Ishikawa (cell line): ENCODE results near the gene FADS1.
A peak's percentile ranks its signal among the peaks of the same experiment; 100 is the strongest.

ENCODE experiments used
- CEBPB ChIP-seq: IDR thresholded peaks from 2 replicates; pipeline ENCODE4 v1.6.1; 2012
- CREB1 ChIP-seq: IDR thresholded peaks from 2 replicates; pipeline ENCODE4 v1.6.1; 2012; ENCODE audit warnings: low read depth
- EGR1 ChIP-seq: IDR thresholded peaks from 2 replicates; pipeline ENCODE4 v1.6.1; 2012
- EP300 ChIP-seq: IDR thresholded peaks from 2 replicates; pipeline ENCODE4 v1.6.1; 2012; ENCODE audit warnings: borderline replicate concordance
- FOXM1 ChIP-seq: IDR thresholded peaks from 2 replicates; pipeline ENCODE4 v1.6.1; 2012; ENCODE audit warnings: low read depth, borderline replicate concordance
- NFIC ChIP-seq: IDR thresholded peaks from 2 replicates; pipeline ENCODE4 v1.6.1; 2012
- RAD21 ChIP-seq: IDR thresholded peaks from 2 replicates; pipeline ENCODE4 v1.6.1; 2012; ENCODE audit warnings: low read depth
- REST ChIP-seq: IDR thresholded peaks from 2 replicates; pipeline ENCODE4 v1.6.1; 2012; ENCODE audit warnings: low read depth, mild to moderate bottlenecking
- TAF1 ChIP-seq: IDR thresholded peaks from 2 replicates; pipeline ENCODE4 v1.6.1; 2012; ENCODE audit warnings: low read depth, mild to moderate bottlenecking
- TCF12 ChIP-seq: IDR thresholded peaks from 2 replicates; pipeline ENCODE4 v1.6.1; 2012; ENCODE audit warnings: low read depth
- TEAD4 ChIP-seq: IDR thresholded peaks from 2 replicates; pipeline ENCODE4 v1.6.1; 2012
- YY1 ChIP-seq: IDR thresholded peaks from 2 replicates; pipeline ENCODE4 v1.6.1; 2012; ENCODE audit warnings: low read depth
- ZBTB7A ChIP-seq: IDR thresholded peaks from 2 replicates; pipeline ENCODE4 v1.6.1; 2012; ENCODE audit warnings: low read depth
- TF ChIP-seq, protein P1 (sequence below): IDR thresholded peaks from 2 replicates; pipeline ENCODE4 v1.6.1; 2012
- TF ChIP-seq, protein P2 (sequence below): IDR thresholded peaks from 2 replicates; pipeline ENCODE4 v1.6.1; 2012

FADS1 gene

GRCh38 chr11:61833926-61834277, 17.1 kb upstream of the FADS1 start:
- TF ChIP-seq, protein P1, sequence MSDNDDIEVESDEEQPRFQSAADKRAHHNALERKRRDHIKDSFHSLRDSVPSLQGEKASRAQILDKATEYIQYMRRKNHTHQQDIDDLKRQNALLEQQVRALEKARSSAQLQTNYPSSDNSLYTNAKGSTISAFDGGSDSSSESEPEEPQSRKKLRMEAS: no peak
- TF ChIP-seq EGR1 (no peak), ZBTB7A (no peak), REST (no peak), EP300 (no peak), CREB1 (no peak), TCF12 (no peak), CEBPB (no peak), NFIC (no peak), TEAD4 (no peak), TAF1 (no peak), YY1 (no peak), FOXM1 (no peak)
- TF ChIP-seq, protein P2, sequence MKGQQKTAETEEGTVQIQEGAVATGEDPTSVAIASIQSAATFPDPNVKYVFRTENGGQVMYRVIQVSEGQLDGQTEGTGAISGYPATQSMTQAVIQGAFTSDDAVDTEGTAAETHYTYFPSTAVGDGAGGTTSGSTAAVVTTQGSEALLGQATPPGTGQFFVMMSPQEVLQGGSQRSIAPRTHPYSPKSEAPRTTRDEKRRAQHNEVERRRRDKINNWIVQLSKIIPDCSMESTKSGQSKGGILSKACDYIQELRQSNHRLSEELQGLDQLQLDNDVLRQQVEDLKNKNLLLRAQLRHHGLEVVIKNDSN: no peak

- TF ChIP-seq TCF12: no peak
- TF ChIP-seq RAD21: no peak
- TF ChIP-seq TAF1: no peak
- TF ChIP-seq CREB1: no peak
- no peak for TF ChIP-seq FOXM1
- TF ChIP-seq, protein P2: no peak
- no peak for TF ChIP-seq YY1
- TF ChIP-seq, protein P1: no peak
- no peak for TF ChIP-seq NFIC
- TF ChIP-seq EGR1: no peak
- TF ChIP-seq REST: no peak
- no peak for TF ChIP-seq ZBTB7A
- no peak for TF ChIP-seq EP300
- no peak for TF ChIP-seq TEAD4
Observed at GRCh38 chr11:61833471-61833870, 16.7 kb upstream of the FADS1 start.

DNA sequence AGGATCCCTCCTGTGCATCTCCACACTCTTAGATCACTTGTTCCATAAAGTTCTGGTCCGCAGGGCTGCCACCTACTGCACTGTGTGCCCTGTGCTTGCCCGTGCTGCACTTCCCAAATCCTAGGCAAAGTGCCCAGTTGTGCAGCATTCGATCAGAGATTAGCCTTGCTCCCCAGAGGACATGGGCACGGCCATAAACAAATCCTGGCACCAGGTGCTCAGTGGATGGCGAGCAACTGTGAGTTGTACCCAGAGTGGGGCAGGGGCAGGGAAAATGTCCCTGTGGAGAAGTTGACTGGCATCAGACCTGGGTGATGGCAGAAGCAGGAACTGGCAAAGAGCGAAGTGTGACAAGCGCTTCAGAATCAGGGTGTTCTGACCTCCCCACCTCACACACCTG, 16.0 kb upstream of the FADS1 start:
- TF ChIP-seq, protein P2: no peak
- no peak for TF ChIP-seq EGR1
- no peak for TF ChIP-seq TCF12
- TF ChIP-seq EP300: no peak
- no peak for TF ChIP-seq TAF1
- TF ChIP-seq RAD21: no peak
- no peak for TF ChIP-seq ZBTB7A
- TF ChIP-seq CEBPB: no peak
- no peak for TF ChIP-seq REST
- TF ChIP-seq NFIC: no peak
- TF ChIP-seq TEAD4: no peak

DNA sequence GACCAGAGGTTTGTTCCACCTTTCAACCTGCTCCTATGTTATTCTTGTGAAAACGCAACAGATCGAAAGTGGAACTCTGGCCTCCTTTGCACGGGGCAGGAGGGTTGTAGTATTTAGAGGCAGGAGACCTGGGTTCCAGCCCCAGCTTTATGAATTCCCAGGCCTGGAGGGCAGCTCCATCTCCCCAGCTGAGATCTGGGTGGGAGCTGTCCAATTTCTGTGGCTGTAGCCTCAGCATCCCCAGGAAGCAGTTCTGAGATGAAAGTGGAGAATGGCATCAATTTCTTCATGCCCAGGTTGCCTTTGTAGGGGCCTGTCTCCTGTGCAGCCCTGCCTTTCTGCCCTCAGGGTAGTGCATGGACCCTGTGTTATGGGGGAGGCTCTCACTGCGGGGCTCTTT, 15.4 kb upstream of the FADS1 start:
- peak; percentile 48; the same call in 1 of the 2 replicates for TF ChIP-seq REST
- no peak for TF ChIP-seq CREB1
- TF ChIP-seq TAF1: no peak
